Parathyroid adenoma (tissue), 2 donors: ENCODE measurements around the gene SLC31A2.

ENCODE experiments used
- H2AFZ ChIP-seq: fragments of 300-600 bp; sonication (generic); one replicate; pipeline ENCODE4 v1.7.0; 2017; ENCODE audit warnings: antibody characterized with exemption, mild to moderate bottlenecking
- H3K27ac ChIP-seq: fragments of 300-600 bp; sonication (generic); one replicate; pipeline ENCODE4 v1.7.0; 2017
- H3K27me3 ChIP-seq: fragments of 300-600 bp; sonication (generic); one replicate; pipeline ENCODE4 v1.7.0; 2017; ENCODE audit warnings: low read length; ENCODE audit not compliant: control insufficient read depth, insufficient read depth
- H3K36me3 ChIP-seq: fragments of 300-600 bp; sonication (generic); one replicate; pipeline ENCODE4 v1.7.0; 2017; ENCODE audit warnings: low read length; ENCODE audit not compliant: control insufficient read depth, insufficient read depth
- H3K4me1 ChIP-seq: fragments of 300-600 bp; sonication (generic); one replicate; pipeline ENCODE4 v1.7.0; 2017; ENCODE audit warnings: control low read depth
- H3K4me2 ChIP-seq: fragments of 300-600 bp; sonication (generic); one replicate; pipeline ENCODE4 v1.7.0; 2017; ENCODE audit warnings: low read length
- H3K4me3 ChIP-seq: fragments of 300-600 bp; sonication (generic); one replicate; pipeline ENCODE4 v1.7.0; 2017; ENCODE audit warnings: low read depth, low read length
- H3K79me2 ChIP-seq: fragments of 300-600 bp; sonication (generic); one replicate; pipeline ENCODE4 v1.7.0; 2017; ENCODE audit warnings: control low read depth
- H3K9ac ChIP-seq: fragments of 300-600 bp; sonication (generic); one replicate; pipeline ENCODE4 v1.7.0; 2017; ENCODE audit warnings: mild to moderate bottlenecking
- H3K9me3 ChIP-seq: fragments of 300-600 bp; sonication (generic); one replicate; pipeline ENCODE4 v1.7.0; 2017; ENCODE audit warnings: low read length; ENCODE audit not compliant: control insufficient read depth
- TF ChIP-seq, protein P1 (sequence below): fragments of 300-600 bp; sonication (generic); IDR thresholded peaks from one replicate; pipeline ENCODE4 v1.7.0; 2017; ENCODE audit warnings: antibody characterized with exemption, mild to moderate bottlenecking
- donor health status: primary hyperparathyroidism.

The SLC31A2 gene

DNA sequence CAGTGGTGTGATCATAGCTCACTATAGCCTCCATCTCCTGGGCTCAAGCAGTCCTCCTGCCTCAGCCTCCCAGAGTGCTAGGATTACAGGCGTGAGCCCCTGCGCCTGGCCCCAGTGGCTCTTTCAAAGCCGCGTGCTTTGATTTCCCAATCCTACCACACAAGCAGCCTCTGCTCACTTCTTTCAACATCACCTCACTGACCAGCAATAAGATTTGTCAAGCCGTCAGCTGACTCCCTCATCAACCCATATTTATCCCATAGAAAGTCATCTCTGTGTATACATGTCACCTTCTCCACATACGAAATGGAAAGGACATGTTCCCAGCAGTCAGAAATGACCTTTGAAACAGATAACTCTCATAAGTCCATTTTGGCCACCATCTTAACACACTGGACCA lies 26.0 kb downstream of the SLC31A2 start:
- H3K9me3 ChIP-seq: no peaks in the 10 kb centered on the region
- no peak overlapping the region for H2AFZ ChIP-seq
- no peak overlapping the region for H3K4me3 ChIP-seq
- H3K9ac ChIP-seq: no peak overlapping the region
- no peaks in the 10 kb centered on the region for H3K4me1 ChIP-seq
- TF ChIP-seq, protein P1, sequence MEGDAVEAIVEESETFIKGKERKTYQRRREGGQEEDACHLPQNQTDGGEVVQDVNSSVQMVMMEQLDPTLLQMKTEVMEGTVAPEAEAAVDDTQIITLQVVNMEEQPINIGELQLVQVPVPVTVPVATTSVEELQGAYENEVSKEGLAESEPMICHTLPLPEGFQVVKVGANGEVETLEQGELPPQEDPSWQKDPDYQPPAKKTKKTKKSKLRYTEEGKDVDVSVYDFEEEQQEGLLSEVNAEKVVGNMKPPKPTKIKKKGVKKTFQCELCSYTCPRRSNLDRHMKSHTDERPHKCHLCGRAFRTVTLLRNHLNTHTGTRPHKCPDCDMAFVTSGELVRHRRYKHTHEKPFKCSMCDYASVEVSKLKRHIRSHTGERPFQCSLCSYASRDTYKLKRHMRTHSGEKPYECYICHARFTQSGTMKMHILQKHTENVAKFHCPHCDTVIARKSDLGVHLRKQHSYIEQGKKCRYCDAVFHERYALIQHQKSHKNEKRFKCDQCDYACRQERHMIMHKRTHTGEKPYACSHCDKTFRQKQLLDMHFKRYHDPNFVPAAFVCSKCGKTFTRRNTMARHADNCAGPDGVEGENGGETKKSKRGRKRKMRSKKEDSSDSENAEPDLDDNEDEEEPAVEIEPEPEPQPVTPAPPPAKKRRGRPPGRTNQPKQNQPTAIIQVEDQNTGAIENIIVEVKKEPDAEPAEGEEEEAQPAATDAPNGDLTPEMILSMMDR: no peak
- no peak overlapping the region for H3K27ac ChIP-seq
- no peak overlapping the region for H3K4me2 ChIP-seq
- H3K36me3 ChIP-seq: no peaks in the 10 kb centered on the region
- no peaks in the 10 kb centered on the region for H3K27me3 ChIP-seq
- H3K79me2 ChIP-seq: no peaks in the 10 kb centered on the region

DNA sequence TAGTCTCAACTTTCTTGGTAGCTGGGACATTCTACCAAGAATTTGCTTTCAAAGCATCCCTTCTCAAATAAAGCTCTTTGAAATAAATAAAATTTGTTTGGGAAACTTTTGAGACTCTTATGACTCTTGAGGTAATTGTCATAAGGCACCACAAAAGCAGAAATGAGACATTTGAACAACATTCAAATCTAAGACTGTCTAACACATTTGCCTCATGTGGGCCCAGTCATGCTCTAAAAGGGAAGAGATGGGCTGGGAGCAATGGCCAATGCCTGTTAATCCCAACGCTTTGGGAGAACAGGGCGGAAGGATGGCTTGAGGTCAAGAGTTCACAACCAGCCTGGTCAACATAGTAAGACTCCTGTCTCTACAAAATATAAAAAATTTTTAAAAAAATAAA lies 26.4 kb downstream of the SLC31A2 start:
- Histone ChIP-seq H3K4me2 (no peak overlapping the region), H3K4me3 (no peak overlapping the region), H2AFZ (no peak overlapping the region), H3K27me3 (no peaks in the 10 kb centered on the region), H3K27ac (no peak overlapping the region), H3K9me3 (no peaks in the 10 kb centered on the region), H3K4me1 (no peaks in the 10 kb centered on the region), H3K9ac (no peak overlapping the region), H3K79me2 (no peaks in the 10 kb centered on the region), H3K36me3 (no peaks in the 10 kb centered on the region)
- TF ChIP-seq, protein P1: no peak

DNA sequence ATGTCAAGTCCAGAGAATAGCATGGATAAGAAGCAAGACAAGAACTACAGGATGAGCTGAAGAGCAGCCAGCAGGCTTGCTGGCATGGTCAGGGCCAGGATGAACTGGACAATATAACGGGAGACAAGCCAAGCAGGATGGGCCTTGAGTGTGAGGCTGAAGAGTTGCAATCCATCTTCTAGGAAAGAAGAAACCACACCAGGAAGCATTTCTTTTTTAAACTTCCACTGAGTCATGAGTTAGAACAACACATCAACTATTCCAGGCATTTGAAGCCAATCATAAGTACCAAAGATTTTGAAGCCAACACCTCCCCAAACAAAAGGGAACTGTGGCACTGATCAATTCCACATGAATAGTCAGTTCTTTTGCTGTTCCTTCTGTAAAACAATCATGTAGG lies 27.3 kb downstream of the SLC31A2 start:
- TF ChIP-seq, protein P1: no peak
- H3K9ac ChIP-seq: no peak overlapping the region
- no peak overlapping the region for H2AFZ ChIP-seq
- H3K4me1 ChIP-seq: no peaks in the 10 kb centered on the region
- no peaks in the 10 kb centered on the region for H3K79me2 ChIP-seq
- H3K4me2 ChIP-seq: no peak overlapping the region
- H3K36me3 ChIP-seq: no peaks in the 10 kb centered on the region
- H3K9me3 ChIP-seq: no peaks in the 10 kb centered on the region
- no peak overlapping the region for H3K4me3 ChIP-seq
- H3K27ac ChIP-seq: no peak overlapping the region
- no peaks in the 10 kb centered on the region for H3K27me3 ChIP-seq

DNA sequence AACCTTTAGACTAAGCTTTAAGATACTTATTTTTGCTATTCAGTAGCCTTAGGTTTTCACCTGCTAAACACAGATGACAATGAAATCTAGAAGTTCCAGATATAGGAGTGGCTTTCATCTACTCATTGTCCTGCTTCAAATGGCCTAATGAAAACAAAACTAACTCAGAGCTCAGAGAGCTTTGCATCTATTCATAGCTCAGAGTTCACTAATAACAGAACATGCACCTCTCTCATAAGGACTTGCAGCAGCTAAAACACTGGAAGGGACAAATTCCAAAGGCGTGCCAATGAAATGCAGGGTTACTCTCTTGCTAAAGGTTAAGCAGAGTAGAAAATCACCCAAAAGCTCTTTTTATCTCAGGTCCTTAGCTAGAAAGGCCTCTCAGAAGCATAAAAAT lies 29.0 kb downstream of the SLC31A2 start:
- Histone ChIP-seq H2AFZ (no peak overlapping the region), H3K4me1 (no peaks in the 10 kb centered on the region)
- TF ChIP-seq, protein P1: no peak

DNA sequence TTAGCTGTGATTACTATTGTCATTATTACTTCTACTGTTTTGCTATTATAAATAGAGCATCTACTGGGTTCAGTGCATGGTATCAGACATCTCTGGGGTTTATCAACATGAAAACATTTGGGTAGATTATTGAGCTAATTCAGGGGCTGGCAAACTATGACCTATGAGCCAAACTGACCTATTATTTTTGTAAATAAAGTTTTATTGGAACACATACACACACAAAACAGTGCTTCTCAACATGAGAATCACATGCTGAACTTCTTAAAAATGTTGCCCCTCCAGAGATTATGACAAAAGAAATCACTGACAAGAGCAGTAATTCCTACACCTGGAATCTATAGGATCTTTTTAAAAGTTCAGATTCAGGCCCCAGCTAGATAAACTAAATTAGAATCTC lies 30.4 kb downstream of the SLC31A2 start:
- Histone ChIP-seq H3K4me3 (no peak overlapping the region), H3K9me3 (no peaks in the 10 kb centered on the region), H3K9ac (no peak overlapping the region), H3K27me3 (no peaks in the 10 kb centered on the region), H3K36me3 (no peaks in the 10 kb centered on the region), H3K79me2 (no peaks in the 10 kb centered on the region), H3K27ac (no peak overlapping the region), H2AFZ (no peak overlapping the region), H3K4me2 (no peak overlapping the region), H3K4me1 (no peaks in the 10 kb centered on the region)
- TF ChIP-seq, protein P1: no peak

More for the DNA sequence above, 29.0 kb downstream of the SLC31A2 start:
- Histone ChIP-seq H3K79me2 (no peaks in the 10 kb centered on the region), H3K4me2 (no peak overlapping the region), H3K4me3 (no peak overlapping the region), H3K36me3 (no peaks in the 10 kb centered on the region), H3K27ac (no peak overlapping the region), H3K9ac (no peak overlapping the region), H3K27me3 (no peaks in the 10 kb centered on the region), H3K9me3 (no peaks in the 10 kb centered on the region)
